ENCODE data around the gene PPP6R1. TPM values are rescaled to one million over a fixed set of nuclear protein-coding genes. Genes with fewer than 3 reads are reported as not detected.

Gene PPP6R1
- total RNA-seq, 2 experiments from 2014 or later: 172 to 182 TPM

DNA sequence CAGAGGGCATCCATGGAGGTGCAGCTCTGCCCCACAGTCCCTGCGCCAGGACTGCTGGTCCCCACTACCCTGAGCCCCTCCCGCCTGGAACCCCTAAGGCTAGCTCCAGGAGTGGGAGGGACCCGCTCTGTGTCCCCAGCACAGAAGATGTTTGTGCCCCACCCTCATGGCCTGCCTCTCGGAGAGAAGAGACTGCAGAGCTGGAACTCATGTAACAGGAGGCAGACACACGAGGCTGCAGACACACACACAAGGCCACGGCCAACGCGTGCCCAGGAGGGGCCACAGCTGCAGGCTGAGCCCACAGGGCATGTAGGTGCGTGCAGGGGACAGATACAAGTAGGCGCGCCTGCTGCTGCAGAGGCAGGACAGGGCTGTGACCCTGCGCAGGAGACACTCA is 19.8 kb downstream of the PPP6R1 start:
- no peak overlapping the region for H3K27ac ChIP-seq (ENCODE audit: low read depth in 1 of 2, low read length in 2 of 2)
- H3K27me3 ChIP-seq (ENCODE audit: control insufficient read depth in 1 of 2, insufficient read depth in 2 of 2, low read length in 2 of 2): no peaks in the 10 kb centered on the region
- peaks cover 76% of the 10 kb centered on the region for H3K36me3 Mint-ChIP-seq (ENCODE audit: low read depth)
- POLR2A ChIA-PET: no interaction called here
- no peak overlapping the region for H3K4me3 Mint-ChIP-seq
- no peak overlapping the region for H3K27ac Mint-ChIP-seq
- H3K4me1 Mint-ChIP-seq (ENCODE audit: low read depth): no peaks in the 10 kb centered on the region
- H3K27me3 Mint-ChIP-seq: no peaks in the 10 kb centered on the region
- intact Hi-C loops (cut with DNase I, micrococcal nuclease): no loop called here
- no peak overlapping the region for H3K4me3 ChIP-seq (ENCODE audit: low read length)
- DNase-seq (no peak), ATAC-seq (ENCODE audit: poor library complexity) (no peak)
- peaks cover 85% of the 10 kb centered on the region for H3K36me3 ChIP-seq (ENCODE audit: insufficient read depth, low read length)
- H3K9me3 Mint-ChIP-seq: no peaks in the 10 kb centered on the region
- CTCF ChIA-PET: no interaction called here
- no peaks in the 10 kb centered on the region for H3K4me1 ChIP-seq (ENCODE audit: insufficient read depth, low read length)
- TF ChIP-seq, protein P1, sequence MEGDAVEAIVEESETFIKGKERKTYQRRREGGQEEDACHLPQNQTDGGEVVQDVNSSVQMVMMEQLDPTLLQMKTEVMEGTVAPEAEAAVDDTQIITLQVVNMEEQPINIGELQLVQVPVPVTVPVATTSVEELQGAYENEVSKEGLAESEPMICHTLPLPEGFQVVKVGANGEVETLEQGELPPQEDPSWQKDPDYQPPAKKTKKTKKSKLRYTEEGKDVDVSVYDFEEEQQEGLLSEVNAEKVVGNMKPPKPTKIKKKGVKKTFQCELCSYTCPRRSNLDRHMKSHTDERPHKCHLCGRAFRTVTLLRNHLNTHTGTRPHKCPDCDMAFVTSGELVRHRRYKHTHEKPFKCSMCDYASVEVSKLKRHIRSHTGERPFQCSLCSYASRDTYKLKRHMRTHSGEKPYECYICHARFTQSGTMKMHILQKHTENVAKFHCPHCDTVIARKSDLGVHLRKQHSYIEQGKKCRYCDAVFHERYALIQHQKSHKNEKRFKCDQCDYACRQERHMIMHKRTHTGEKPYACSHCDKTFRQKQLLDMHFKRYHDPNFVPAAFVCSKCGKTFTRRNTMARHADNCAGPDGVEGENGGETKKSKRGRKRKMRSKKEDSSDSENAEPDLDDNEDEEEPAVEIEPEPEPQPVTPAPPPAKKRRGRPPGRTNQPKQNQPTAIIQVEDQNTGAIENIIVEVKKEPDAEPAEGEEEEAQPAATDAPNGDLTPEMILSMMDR (IDR thresholded peaks at IDR 0.05): no peak
- no peaks in the 10 kb centered on the region for H3K9me3 ChIP-seq (ENCODE audit: control insufficient read depth in 1 of 2, insufficient read depth in 1 of 2, low read length in 2 of 2)

- DNase-seq (no peak), ATAC-seq (ENCODE audit: poor library complexity) (no peak)
- ChIA-PET CTCF (no interaction called here), POLR2A (no interaction called here)
- Histone ChIP-seq H3K36me3 (ENCODE audit: insufficient read depth, low read length) (peaks cover 85% of the 10 kb centered on the region), H3K27me3 (ENCODE audit: control insufficient read depth in 1 of 2, insufficient read depth in 2 of 2, low read length in 2 of 2) (no peaks in the 10 kb centered on the region), H3K4me3 (ENCODE audit: low read length) (no peak overlapping the region), H3K9me3 (ENCODE audit: control insufficient read depth in 1 of 2, insufficient read depth in 1 of 2, low read length in 2 of 2) (no peaks in the 10 kb centered on the region), H3K27ac (ENCODE audit: low read depth in 1 of 2, low read length in 2 of 2) (no peak overlapping the region), H3K4me1 (ENCODE audit: insufficient read depth, low read length) (no peaks in the 10 kb centered on the region)
- no peak overlapping the region for H3K4me3 Mint-ChIP-seq
- no peaks in the 10 kb centered on the region for H3K27me3 Mint-ChIP-seq
- H3K27ac Mint-ChIP-seq: no peak overlapping the region
- intact Hi-C loops (cut with DNase I, micrococcal nuclease): no loop called here
- H3K4me1 Mint-ChIP-seq (ENCODE audit: low read depth): no peaks in the 10 kb centered on the region
- no peaks in the 10 kb centered on the region for H3K9me3 Mint-ChIP-seq
- peaks cover 76% of the 10 kb centered on the region for H3K36me3 Mint-ChIP-seq (ENCODE audit: low read depth)
- TF ChIP-seq, protein P1 (IDR thresholded peaks at IDR 0.05): no peak
Observed at GRCh38 chr19:55238030-55238429, 20.8 kb downstream of the PPP6R1 start.

GRCh38 chr19:55232986-55233385 is 25.8 kb downstream of the PPP6R1 start:
- Mint-ChIP-seq H3K36me3 (ENCODE audit: low read depth) (peaks cover 91% of the 10 kb centered on the region), H3K4me3 (no peak overlapping the region)

More at GRCh38 chr19:55232986-55233385, 25.8 kb downstream of the PPP6R1 start:
- no peaks in the 10 kb centered on the region for H3K27me3 ChIP-seq (ENCODE audit: control insufficient read depth in 1 of 2, insufficient read depth in 2 of 2, low read length in 2 of 2)
- DNase-seq (no peak), ATAC-seq (ENCODE audit: poor library complexity) (no peak)
- ChIA-PET CTCF (no interaction called here), POLR2A (no interaction called here)
- Mint-ChIP-seq H3K27ac (no peak overlapping the region), H3K9me3 (no peaks in the 10 kb centered on the region), H3K4me1 (ENCODE audit: low read depth) (no peaks in the 10 kb centered on the region), H3K27me3 (no peaks in the 10 kb centered on the region)
- H3K27ac ChIP-seq (ENCODE audit: low read depth in 1 of 2, low read length in 2 of 2): no peak overlapping the region
- TF ChIP-seq, protein P1 (IDR thresholded peaks at IDR 0.05): no peak
- intact Hi-C loops (cut with DNase I, micrococcal nuclease): no loop called here
- no peaks in the 10 kb centered on the region for H3K4me1 ChIP-seq (ENCODE audit: insufficient read depth, low read length)
- no peaks in the 10 kb centered on the region for H3K9me3 ChIP-seq (ENCODE audit: control insufficient read depth in 1 of 2, insufficient read depth in 1 of 2, low read length in 2 of 2)
- no peak overlapping the region for H3K4me3 ChIP-seq (ENCODE audit: low read length)
- peaks cover 85% of the 10 kb centered on the region for H3K36me3 ChIP-seq (ENCODE audit: insufficient read depth, low read length)

Data from CD4-positive, alpha-beta T cell (primary cell).